Loucy (cell line): ENCODE data around the gene SLC38A10.
A peak's percentile ranks its signal among the peaks of the same experiment; 100 is the strongest.

Experiments used
- H2AFZ ChIP-seq: fragments of 200-600 bp; sonication (generic); 2 replicates; pipeline ENCODE4 v1.6.0; 2016; ENCODE audit warnings: antibody characterized with exemption, mild to moderate bottlenecking, low read length, moderate library complexity
- H3F3A ChIP-seq: fragments of 200-600 bp; 2 replicates; pipeline ENCODE4 v1.6.0; 2016; ENCODE audit warnings: antibody characterized with exemption, low read depth, mild to moderate bottlenecking
- H3K27me3 ChIP-seq: fragments of 200-600 bp; sonication (generic); 2 replicates; pipeline ENCODE4 v1.6.1; 2014; ENCODE audit warnings: low read length, mild to moderate bottlenecking; ENCODE audit not compliant: insufficient read depth, poor library complexity, severe bottlenecking
- H3K36me3 ChIP-seq: fragments of 200-600 bp; sonication (generic); 2 replicates; pipeline ENCODE4 v1.6.1; 2016; ENCODE audit warnings: low read length; ENCODE audit not compliant: insufficient read depth
- H3K4me1 ChIP-seq: fragments of 200-600 bp; sonication (generic); 2 replicates; pipeline ENCODE4 v1.5.1; 2014; ENCODE audit warnings: low read length, mild to moderate bottlenecking; ENCODE audit not compliant: insufficient read depth, poor library complexity, severe bottlenecking
- H3K4me2 ChIP-seq: fragments of 200-600 bp; sonication (generic); 2 replicates; pipeline ENCODE4 v1.6.0; 2014; ENCODE audit warnings: antibody characterized with exemption, low read length, low read depth, mild to moderate bottlenecking; ENCODE audit not compliant: poor library complexity, severe bottlenecking
- H3K4me3 ChIP-seq: fragments of 200-600 bp; sonication (generic); 2 replicates; pipeline ENCODE4 v1.5.1; 2014; ENCODE audit warnings: low read length, mild to moderate bottlenecking, mixed read lengths; ENCODE audit not compliant: poor library complexity, severe bottlenecking
- H3K79me2 ChIP-seq: fragments of 200-600 bp; sonication (generic); 2 replicates; pipeline ENCODE4 v1.6.1; 2014; ENCODE audit warnings: low read length; ENCODE audit not compliant: insufficient read depth
- H3K9ac ChIP-seq: fragments of 200-600 bp; sonication (generic); 2 replicates; pipeline ENCODE4 v1.6.0; 2014; ENCODE audit warnings: mild to moderate bottlenecking, low read depth, low read length, moderate library complexity; ENCODE audit not compliant: poor library complexity, severe bottlenecking
- H3K9me2 ChIP-seq: fragments of 200-600 bp; sonication (generic); replicated peaks from 2 replicates; pipeline ENCODE4 v1.6.1; 2016; ENCODE audit warnings: low read depth, low read length, mixed read lengths
- H3K9me3 ChIP-seq: fragments of 200-600 bp; sonication (generic); 2 replicates; pipeline ENCODE4 v1.6.1; 2014; ENCODE audit warnings: mild to moderate bottlenecking, antibody characterized with exemption, low read length, low read depth; ENCODE audit not compliant: insufficient read depth
- H4K20me1 ChIP-seq: fragments of 200-600 bp; sonication (generic); 2 replicates; pipeline ENCODE4 v1.6.0; 2014; ENCODE audit warnings: antibody characterized with exemption, low read length, mild to moderate bottlenecking; ENCODE audit not compliant: insufficient read depth, poor library complexity, severe bottlenecking
- EZH2phosphoT487 ChIP-seq: fragments of 200-600 bp; IDR thresholded peaks from 2 replicates; pipeline ENCODE4 v1.6.1; 2018; ENCODE audit warnings: antibody characterized with exemption, mild to moderate bottlenecking, moderate library complexity, borderline replicate concordance
- TF ChIP-seq, protein P1 (sequence below): fragments of 200-600 bp; sonication (generic); conservative IDR thresholded peaks from 2 replicates; pipeline ENCODE4 v1.5.1; 2014; ENCODE audit warnings: mild to moderate bottlenecking, antibody characterized with exemption, low read length

Gene SLC38A10

DNA sequence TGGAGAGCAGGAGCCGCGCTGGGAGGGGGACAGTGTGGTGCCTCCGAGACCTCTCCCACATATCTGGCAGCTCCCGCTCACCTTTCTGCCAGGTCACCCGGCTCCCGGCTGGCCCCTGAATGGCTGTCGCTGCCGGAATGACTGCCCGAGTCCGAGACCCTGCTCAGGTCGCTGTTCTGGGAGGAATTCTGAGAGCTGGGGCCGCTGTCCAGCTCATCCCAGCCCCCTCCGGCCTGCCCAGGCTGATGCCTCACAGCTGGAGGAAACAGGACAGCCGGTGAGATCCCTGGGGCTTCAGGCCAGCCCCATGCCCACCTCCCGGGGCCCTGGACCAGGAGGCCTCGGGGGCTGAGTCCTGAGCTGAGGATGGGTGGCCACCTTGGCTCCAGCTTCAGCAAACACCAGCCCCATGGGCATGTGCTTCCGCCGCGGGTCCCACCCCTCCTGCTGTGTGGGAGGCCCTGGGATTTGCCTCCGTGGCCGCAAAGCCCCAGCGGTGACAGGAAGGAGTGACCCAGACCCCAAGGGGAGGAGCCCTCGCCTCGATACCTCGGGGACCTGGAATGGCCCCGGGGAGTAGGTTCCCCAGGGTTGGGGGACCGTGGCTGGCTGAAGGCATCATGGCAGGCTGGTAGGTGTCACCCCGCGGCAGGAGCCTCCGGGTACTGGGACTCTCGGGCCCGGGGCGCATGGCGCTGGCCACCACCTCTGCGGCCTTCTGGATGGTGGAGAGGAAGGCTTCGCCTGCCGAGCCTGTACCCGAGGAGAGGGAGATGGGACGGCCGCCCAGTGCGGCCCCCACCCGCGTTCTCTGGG, 63.1 kb downstream of the SLC38A10 start:
- TF ChIP-seq, protein P1, sequence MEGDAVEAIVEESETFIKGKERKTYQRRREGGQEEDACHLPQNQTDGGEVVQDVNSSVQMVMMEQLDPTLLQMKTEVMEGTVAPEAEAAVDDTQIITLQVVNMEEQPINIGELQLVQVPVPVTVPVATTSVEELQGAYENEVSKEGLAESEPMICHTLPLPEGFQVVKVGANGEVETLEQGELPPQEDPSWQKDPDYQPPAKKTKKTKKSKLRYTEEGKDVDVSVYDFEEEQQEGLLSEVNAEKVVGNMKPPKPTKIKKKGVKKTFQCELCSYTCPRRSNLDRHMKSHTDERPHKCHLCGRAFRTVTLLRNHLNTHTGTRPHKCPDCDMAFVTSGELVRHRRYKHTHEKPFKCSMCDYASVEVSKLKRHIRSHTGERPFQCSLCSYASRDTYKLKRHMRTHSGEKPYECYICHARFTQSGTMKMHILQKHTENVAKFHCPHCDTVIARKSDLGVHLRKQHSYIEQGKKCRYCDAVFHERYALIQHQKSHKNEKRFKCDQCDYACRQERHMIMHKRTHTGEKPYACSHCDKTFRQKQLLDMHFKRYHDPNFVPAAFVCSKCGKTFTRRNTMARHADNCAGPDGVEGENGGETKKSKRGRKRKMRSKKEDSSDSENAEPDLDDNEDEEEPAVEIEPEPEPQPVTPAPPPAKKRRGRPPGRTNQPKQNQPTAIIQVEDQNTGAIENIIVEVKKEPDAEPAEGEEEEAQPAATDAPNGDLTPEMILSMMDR = no peak
- TF ChIP-seq EZH2phosphoT487 = no peak
- Histone ChIP-seq H2AFZ (no peak overlapping the region), H3K36me3 (peaks cover 17% of the 10 kb centered on the region; the same call in 1 of the 2 replicates), H3K9me3 (no peaks in the 10 kb centered on the region), H3K27me3 (no peaks in the 10 kb centered on the region), H3K4me3 (no peak overlapping the region), H3F3A (no peaks in the 10 kb centered on the region; the same call in 1 of the 2 replicates), H4K20me1 (peaks cover 6% of the 10 kb centered on the region), H3K9me2 (no peaks in the 10 kb centered on the region), H3K4me1 (peaks cover 13% of the 10 kb centered on the region), H3K79me2 (peaks cover 16% of the 10 kb centered on the region; the same call in 1 of the 2 replicates), H3K4me2 (no peak overlapping the region), H3K9ac (no peak overlapping the region)

DNA sequence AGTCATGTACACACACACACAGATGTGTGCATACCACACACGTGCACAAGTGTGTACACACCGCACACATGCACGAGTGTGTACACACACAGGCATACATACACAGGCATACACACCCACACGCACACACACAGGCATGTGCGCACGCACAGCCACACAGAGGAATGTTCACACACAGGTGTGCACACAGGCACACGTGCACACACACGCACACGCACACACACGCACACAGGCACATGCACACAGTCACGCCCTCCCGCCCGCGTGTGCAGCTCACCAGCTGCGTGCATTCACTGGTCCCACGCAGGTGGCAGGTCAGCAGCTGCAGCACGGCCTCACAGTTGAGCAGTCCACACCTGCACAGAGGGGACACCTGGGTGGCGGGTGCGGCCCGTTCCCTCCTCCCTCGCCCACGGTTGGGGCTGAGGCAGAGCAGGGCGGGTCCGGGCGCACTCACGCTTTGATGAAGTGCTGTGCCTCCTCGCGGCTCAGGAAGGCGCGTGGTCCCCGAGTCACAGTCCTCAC, 63.9 kb downstream of the SLC38A10 start:
- TF ChIP-seq, protein P1 = no peak
- Histone ChIP-seq H3K36me3 (peaks cover 17% of the 10 kb centered on the region; the same call in 1 of the 2 replicates), H3K9ac (no peak overlapping the region), H2AFZ (no peak overlapping the region), H3K4me3 (no peak overlapping the region), H3K27me3 (no peaks in the 10 kb centered on the region), H3K4me1 (peaks cover 7% of the 10 kb centered on the region), H3K4me2 (no peak overlapping the region), H3K79me2 (peaks cover 8% of the 10 kb centered on the region; the same call in 1 of the 2 replicates), H3F3A (no peaks in the 10 kb centered on the region; the same call in 1 of the 2 replicates), H3K9me3 (no peaks in the 10 kb centered on the region), H4K20me1 (peaks cover 1% of the 10 kb centered on the region), H3K9me2 (no peaks in the 10 kb centered on the region)

DNA sequence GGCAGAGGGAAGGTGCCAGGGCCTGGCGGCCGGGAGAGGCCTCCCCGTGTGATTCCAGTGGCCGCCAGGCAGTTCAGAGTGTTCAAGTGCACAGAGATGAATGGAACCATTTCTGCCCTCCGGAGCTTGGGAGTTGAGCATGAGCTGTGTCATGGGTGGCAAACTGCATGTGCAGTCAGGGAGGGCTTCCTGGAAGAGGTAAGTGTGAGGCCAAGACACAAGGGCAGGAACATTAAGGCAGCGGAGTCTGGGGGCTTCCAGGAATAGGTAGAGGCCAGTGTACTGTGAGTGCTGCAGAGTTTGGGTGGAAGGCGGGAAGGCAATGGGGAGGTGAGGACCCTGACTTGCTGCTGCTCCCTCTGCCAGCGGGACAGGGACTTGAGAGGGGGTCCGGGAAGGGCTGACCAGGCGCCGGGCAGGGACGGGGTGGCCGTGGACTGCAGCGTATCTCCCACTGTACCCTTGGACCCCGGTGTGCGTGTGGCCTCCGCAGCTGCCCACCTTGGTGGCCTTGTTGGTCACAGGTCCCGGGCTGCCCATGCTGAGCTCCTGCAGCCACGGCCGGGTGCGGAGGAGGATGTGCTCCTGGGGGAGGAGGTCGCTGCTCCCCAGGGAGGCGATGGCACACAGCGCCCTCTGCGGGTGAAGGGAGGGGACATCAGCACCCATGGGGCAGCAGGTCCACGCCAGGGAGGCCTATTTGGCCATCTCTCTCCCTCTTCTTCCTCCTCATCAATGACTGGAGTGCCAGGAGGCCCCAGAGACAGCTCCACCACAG, 64.9 kb downstream of the SLC38A10 start:
- Histone ChIP-seq H4K20me1 (no peaks in the 10 kb centered on the region), H3K79me2 (no peaks in the 10 kb centered on the region), H3K9ac (no peak overlapping the region), H2AFZ (no peak overlapping the region), H3K27me3 (no peaks in the 10 kb centered on the region), H3F3A (no peaks in the 10 kb centered on the region; the same call in 1 of the 2 replicates), H3K4me2 (no peak overlapping the region), H3K9me3 (no peaks in the 10 kb centered on the region), H3K9me2 (no peaks in the 10 kb centered on the region), H3K4me3 (no peak overlapping the region), H3K36me3 (peaks cover 17% of the 10 kb centered on the region; the same call in 1 of the 2 replicates), H3K4me1 (peaks cover 5% of the 10 kb centered on the region)
- TF ChIP-seq EZH2phosphoT487 = no peak
- TF ChIP-seq, protein P1 = peak; percentile 52
